Neural cell (in vitro differentiated cells): ENCODE data around the gene RPS6KA2. TPM values are rescaled to one million over a fixed set of nuclear protein-coding genes. Genes with fewer than 3 reads are reported as not detected.

Experiments
- H2AFZ ChIP-seq: fragments of 200-600, 300-800 bp; sonication (generic), shearing (Covaris generic); 2 replicates; pipeline ENCODE4 v1.6.0; 2014; ENCODE audit warnings: low read depth, mild to moderate bottlenecking, antibody characterized with exemption, low read length, moderate library complexity
- H3F3A ChIP-seq: fragments of 200-600 bp; shearing (Covaris generic); 2 replicates; pipeline ENCODE4 v1.6.1; 2016; ENCODE audit warnings: mild to moderate bottlenecking, moderate library complexity, mixed read lengths, antibody characterized with exemption, low read length; ENCODE audit not compliant: insufficient read depth, poor library complexity, severe bottlenecking
- H3K27ac ChIP-seq: fragments of 200-600, 300-800 bp; sonication (generic), shearing (Covaris generic); 2 replicates; pipeline ENCODE4 v1.5.1; 2014; ENCODE audit warnings: mild to moderate bottlenecking, low read length, moderate library complexity
- H3K27me3 ChIP-seq: fragments of 300-800, 200-600 bp; sonication (generic), shearing (Covaris generic); 2 replicates; pipeline ENCODE4 v1.6.0; 2014; ENCODE audit warnings: mild to moderate bottlenecking, low read depth, low read length, moderate library complexity; ENCODE audit not compliant: insufficient read depth
- H3K36me3 ChIP-seq: fragments of 300-800, 200-600 bp; sonication (generic), shearing (Covaris generic); 2 replicates; pipeline ENCODE4 v1.5.1; 2014; ENCODE audit warnings: mild to moderate bottlenecking, antibody characterized with exemption, low read length, moderate library complexity; ENCODE audit not compliant: insufficient read depth
- H3K4me2 ChIP-seq: fragments of 300-800, 200-600 bp; sonication (generic), shearing (Covaris generic); 2 replicates; pipeline ENCODE4 v1.6.0; 2014; ENCODE audit warnings: mild to moderate bottlenecking, low read length
- H3K4me3 ChIP-seq: fragments of 300-800, 200-600 bp; sonication (generic), shearing (Covaris generic); 2 replicates; pipeline ENCODE4 v1.5.1; 2014; ENCODE audit warnings: mild to moderate bottlenecking, low read length, moderate library complexity
- H3K79me2 ChIP-seq: fragments of 200-600 bp; shearing (Covaris generic); replicated peaks from 2 replicates; pipeline ENCODE4 v1.6.0; 2014; ENCODE audit warnings: mild to moderate bottlenecking, low read length, moderate library complexity; ENCODE audit not compliant: insufficient read depth
- H3K9ac ChIP-seq: fragments of 300-800, 200-600 bp; sonication (generic), shearing (Covaris generic); 2 replicates; pipeline ENCODE4 v1.6.1; 2016; ENCODE audit warnings: mild to moderate bottlenecking, low read length, mixed read lengths
- H3K9me2 ChIP-seq: fragments of 200-600 bp; shearing (Covaris generic); 2 replicates; pipeline ENCODE4 v1.6.1; 2016; ENCODE audit warnings: mild to moderate bottlenecking, low read length, mixed read lengths; ENCODE audit not compliant: insufficient read depth
- H3K9me3 ChIP-seq: fragments of 200-600, 300-800 bp; sonication (generic), shearing (Covaris generic); 2 replicates; pipeline ENCODE4 v1.6.1; 2016; ENCODE audit warnings: mild to moderate bottlenecking, mixed run types, low read length, moderate library complexity, mixed read lengths
- H4K20me1 ChIP-seq: fragments of 200-600 bp; shearing (Covaris generic); 2 replicates; pipeline ENCODE4 v1.6.1; 2016; ENCODE audit warnings: mild to moderate bottlenecking, mixed run types; ENCODE audit not compliant: insufficient read depth
- CTCF ChIP-seq: fragments of 450-650 bp; IDR thresholded peaks from 2 replicates; pipeline ENCODE4 v1.5.1; 2014; ENCODE audit warnings: antibody characterized with exemption, mild to moderate bottlenecking, moderate library complexity; ENCODE audit not compliant: poor library complexity, severe bottlenecking
- EP300 ChIP-seq: fragments of 450-650 bp; conservative IDR thresholded peaks from 2 replicates; pipeline ENCODE4 v1.6.1; 2014; ENCODE audit warnings: antibody characterized with exemption, mild to moderate bottlenecking, moderate library complexity; ENCODE audit not compliant: poor library complexity, severe bottlenecking
- EZH2 ChIP-seq: fragments of 200-600, 300-800 bp; shearing (Covaris generic), sonication (generic); IDR thresholded peaks from 2 replicates; pipeline ENCODE4 v1.6.1; 2014; ENCODE audit warnings: antibody characterized with exemption, low read length, borderline replicate concordance, mild to moderate bottlenecking; ENCODE audit not compliant: insufficient read depth, poor library complexity, severe bottlenecking
- MXI1 ChIP-seq: fragments of 450-650 bp; conservative IDR thresholded peaks from 2 replicates; pipeline ENCODE4 v1.6.1; 2014; ENCODE audit warnings: antibody characterized with exemption, mild to moderate bottlenecking; ENCODE audit not compliant: poor library complexity, severe bottlenecking
- POLR2AphosphoS5 ChIP-seq: IDR thresholded peaks from 2 replicates; pipeline ENCODE4 v1.6.1; 2012
- RAD21 ChIP-seq: fragments of 450-650 bp; conservative IDR thresholded peaks from 2 replicates; pipeline ENCODE4 v1.6.1; 2014; ENCODE audit warnings: antibody characterized with exemption, mild to moderate bottlenecking, moderate library complexity
- REST ChIP-seq: IDR thresholded peaks from 2 replicates; pipeline ENCODE4 v1.6.1; 2012; ENCODE audit warnings: borderline replicate concordance
- SMC3 ChIP-seq: fragments of 450-650 bp; conservative IDR thresholded peaks from 2 replicates; pipeline ENCODE4 v1.6.1; 2014; ENCODE audit warnings: antibody characterized with exemption, mild to moderate bottlenecking, moderate library complexity; ENCODE audit not compliant: poor library complexity
- TAF1 ChIP-seq: IDR thresholded peaks from 2 replicates; pipeline ENCODE4 v1.6.1; 2012; ENCODE audit warnings: low read depth
- polyA plus RNA-seq: library from polyadenylated mRNA; depleted of rRNA; stranded (reverse); fragments of >200 nt; gene quantifications from 2 replicates; pipeline ENCODE4 v1.2.3, GENCODE V29; 2014

Gene RPS6KA2
- polyA plus RNA-seq, 1 donor from 2014 or later = 34.3 TPM

- no peak overlapping the region for H3K4me2 ChIP-seq
- H2AFZ ChIP-seq = no peak overlapping the region
- no peaks in the 10 kb centered on the region for H3K79me2 ChIP-seq
- no peaks in the 10 kb centered on the region for H3F3A ChIP-seq
- no peaks in the 10 kb centered on the region for H4K20me1 ChIP-seq
- TF ChIP-seq SMC3 (no peak), EP300 (no peak), POLR2AphosphoS5 (no peak), RAD21 (no peak), TAF1 (no peak), MXI1 (no peak), CTCF (no peak), EZH2 (no peak), REST (no peak)
- H3K9me3 ChIP-seq = no peaks in the 10 kb centered on the region
- no peak overlapping the region for H3K9ac ChIP-seq
- H3K27ac ChIP-seq = no peak overlapping the region
- H3K9me2 ChIP-seq = no peaks in the 10 kb centered on the region
- H3K36me3 ChIP-seq = no peaks in the 10 kb centered on the region
- H3K4me3 ChIP-seq = no peak overlapping the region
- no peaks in the 10 kb centered on the region for H3K27me3 ChIP-seq
Measured at GRCh38 chr6:166493427-166494100, 133.5 kb downstream of the RPS6KA2 start.

DNA sequence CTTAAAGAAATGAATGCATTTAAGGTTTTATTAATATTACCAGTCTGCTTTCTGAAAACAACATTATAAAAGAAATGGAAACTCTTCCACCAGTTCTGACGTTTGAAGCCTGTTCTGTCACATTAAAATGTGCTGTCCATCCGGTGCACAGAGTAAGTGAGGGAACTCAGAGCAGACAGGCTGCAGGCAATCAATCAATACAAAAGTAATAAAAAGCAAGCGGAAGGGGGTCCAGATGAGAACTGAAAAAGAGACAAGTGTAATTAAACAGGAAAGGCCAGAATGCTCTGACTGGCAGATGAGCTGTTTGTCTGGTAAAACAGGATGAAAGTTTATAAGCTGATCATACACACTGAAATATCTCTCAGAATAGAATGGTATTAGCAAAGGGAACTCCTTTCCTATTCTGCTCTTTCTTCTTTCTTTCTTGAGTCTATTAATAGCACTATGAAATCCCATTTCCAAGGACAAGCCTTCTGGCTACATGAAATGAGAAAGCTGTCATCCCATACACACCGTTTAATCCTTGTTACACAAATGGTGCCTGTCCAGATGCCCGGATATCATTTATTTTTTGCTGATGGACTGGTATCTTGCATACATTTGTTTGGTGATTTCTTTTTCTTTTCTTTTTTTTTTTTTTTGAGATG is 134.8 kb downstream of the RPS6KA2 start:
- Histone ChIP-seq H4K20me1 (no peaks in the 10 kb centered on the region), H3K4me2 (no peak overlapping the region), H3K36me3 (peaks cover under 1% of the 10 kb centered on the region), H2AFZ (no peak overlapping the region), H3K79me2 (no peaks in the 10 kb centered on the region), H3K9ac (no peak overlapping the region), H3F3A (no peaks in the 10 kb centered on the region), H3K27me3 (no peaks in the 10 kb centered on the region), H3K4me3 (no peak overlapping the region), H3K9me2 (no peaks in the 10 kb centered on the region), H3K27ac (no peak overlapping the region), H3K9me3 (no peaks in the 10 kb centered on the region)
- no peak for TF ChIP-seq EP300
- no peak for TF ChIP-seq CTCF
- TF ChIP-seq POLR2AphosphoS5 = no peak
- no peak for TF ChIP-seq MXI1
- no peak for TF ChIP-seq RAD21
- no peak for TF ChIP-seq REST
- no peak for TF ChIP-seq SMC3
- no peak for TF ChIP-seq TAF1
- TF ChIP-seq EZH2 = no peak
